SK-N-SH (cell line): ENCODE data around the gene SNAI3.

Experiments
- EZH2phosphoT487 ChIP-seq: fragments of 200-600 bp; sonication (generic); IDR thresholded peaks from 2 replicates; pipeline ENCODE4 v1.6.1; 2017; ENCODE audit warnings: low read depth, mixed run types, mild to moderate bottlenecking, antibody characterized with exemption, moderate library complexity, borderline replicate concordance
- FOSL2 ChIP-seq: IDR thresholded peaks from 2 replicates; pipeline ENCODE4 v1.4.0; 2012; ENCODE audit warnings: low read depth, mild to moderate bottlenecking, moderate library complexity, borderline replicate concordance
- FOXM1 ChIP-seq: IDR thresholded peaks from 2 replicates; pipeline ENCODE4 v1.4.0; 2012; ENCODE audit warnings: low read depth, mild to moderate bottlenecking
- JUND ChIP-seq: IDR thresholded peaks from 2 replicates; pipeline ENCODE4 v1.4.0; 2012
- MXI1 ChIP-seq: IDR thresholded peaks from 2 replicates; pipeline ENCODE4 v1.6.1; 2012; ENCODE audit warnings: mild to moderate bottlenecking, low read depth, low read length, improper control_type of control experiment
- POLR2AphosphoS5 ChIP-seq: IDR thresholded peaks from 2 replicates; pipeline ENCODE4 v1.6.1; 2012; ENCODE audit warnings: low read depth, low read length
- RCOR1 ChIP-seq: fragments of 150-350 bp; IDR thresholded peaks from 2 replicates; pipeline ENCODE4 v1.6.1; 2017; ENCODE audit warnings: antibody characterized with exemption, low read length
- SIN3A ChIP-seq: IDR thresholded peaks from 2 replicates; pipeline ENCODE4 v1.6.1; 2012; ENCODE audit warnings: low read depth, mild to moderate bottlenecking, low read length, moderate library complexity, borderline replicate concordance
- TAF1 ChIP-seq: IDR thresholded peaks from 2 replicates; pipeline ENCODE4 v1.6.1; 2012; ENCODE audit warnings: low read depth, mild to moderate bottlenecking, low read length, moderate library complexity, borderline replicate concordance
- YY1 ChIP-seq: IDR thresholded peaks from 2 replicates; pipeline ENCODE4 v1.4.0; 2012; ENCODE audit warnings: low read depth, mild to moderate bottlenecking
- TF ChIP-seq, protein P1 (sequence below): fragments of 200-600 bp; sonication (generic); IDR thresholded peaks from 2 replicates; pipeline ENCODE4 v1.6.1; 2017; ENCODE audit warnings: antibody characterized with exemption, mild to moderate bottlenecking, moderate library complexity
- TF ChIP-seq, protein P2 (sequence below): IDR thresholded peaks from 2 replicates; pipeline ENCODE4 v1.4.0; 2012; ENCODE audit warnings: low read depth
- TF ChIP-seq, protein P3 (sequence below): IDR thresholded peaks from 2 replicates; pipeline ENCODE4 v1.4.0; 2012; ENCODE audit warnings: low read depth, borderline replicate concordance

DNA sequence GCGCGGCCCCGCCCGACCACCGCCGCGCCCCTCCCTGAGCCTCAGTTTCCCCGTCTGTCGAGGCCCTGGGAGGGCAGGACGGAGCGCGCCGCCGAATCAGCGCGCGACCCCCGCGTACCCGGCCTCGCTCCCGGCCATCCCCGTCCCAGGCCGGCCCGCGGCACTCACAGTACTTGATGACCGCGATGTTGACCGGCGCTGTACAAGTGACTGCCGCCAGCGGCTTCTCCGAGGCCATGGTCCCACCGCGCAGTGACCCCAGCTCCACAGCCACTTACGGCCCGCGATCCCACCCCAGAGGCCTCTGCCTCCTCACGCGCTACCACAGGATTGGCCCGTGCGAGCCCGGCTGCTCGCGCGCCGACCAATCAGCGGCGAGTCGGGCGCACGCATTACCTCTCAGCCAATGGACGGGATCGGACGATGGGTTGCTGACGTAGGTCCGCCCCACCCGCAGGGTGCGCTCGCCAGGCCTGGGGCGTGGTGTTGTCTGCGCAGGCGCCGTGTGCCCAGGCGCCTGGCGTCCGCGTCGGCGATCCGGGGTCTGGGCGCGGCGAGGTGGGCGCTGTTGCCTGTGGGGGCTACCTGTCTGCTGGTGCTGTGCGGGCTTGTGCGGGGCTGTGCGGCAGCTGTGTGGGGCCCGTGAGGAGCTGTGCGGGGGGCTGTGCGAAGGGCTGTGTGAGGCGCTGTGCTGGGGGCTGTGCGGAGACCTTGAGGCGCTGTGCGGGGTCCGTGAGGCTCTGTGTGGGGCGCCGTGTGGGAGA lies 23.3 kb downstream of the SNAI3 start, which contains the start of gene MVD:
- peak; percentile 57 for TF ChIP-seq TAF1
- TF ChIP-seq, protein P1, sequence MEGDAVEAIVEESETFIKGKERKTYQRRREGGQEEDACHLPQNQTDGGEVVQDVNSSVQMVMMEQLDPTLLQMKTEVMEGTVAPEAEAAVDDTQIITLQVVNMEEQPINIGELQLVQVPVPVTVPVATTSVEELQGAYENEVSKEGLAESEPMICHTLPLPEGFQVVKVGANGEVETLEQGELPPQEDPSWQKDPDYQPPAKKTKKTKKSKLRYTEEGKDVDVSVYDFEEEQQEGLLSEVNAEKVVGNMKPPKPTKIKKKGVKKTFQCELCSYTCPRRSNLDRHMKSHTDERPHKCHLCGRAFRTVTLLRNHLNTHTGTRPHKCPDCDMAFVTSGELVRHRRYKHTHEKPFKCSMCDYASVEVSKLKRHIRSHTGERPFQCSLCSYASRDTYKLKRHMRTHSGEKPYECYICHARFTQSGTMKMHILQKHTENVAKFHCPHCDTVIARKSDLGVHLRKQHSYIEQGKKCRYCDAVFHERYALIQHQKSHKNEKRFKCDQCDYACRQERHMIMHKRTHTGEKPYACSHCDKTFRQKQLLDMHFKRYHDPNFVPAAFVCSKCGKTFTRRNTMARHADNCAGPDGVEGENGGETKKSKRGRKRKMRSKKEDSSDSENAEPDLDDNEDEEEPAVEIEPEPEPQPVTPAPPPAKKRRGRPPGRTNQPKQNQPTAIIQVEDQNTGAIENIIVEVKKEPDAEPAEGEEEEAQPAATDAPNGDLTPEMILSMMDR: no peak
- TF ChIP-seq MXI1: peak; percentile 64; the same call in 1 of the 2 replicates
- TF ChIP-seq, protein P2, sequence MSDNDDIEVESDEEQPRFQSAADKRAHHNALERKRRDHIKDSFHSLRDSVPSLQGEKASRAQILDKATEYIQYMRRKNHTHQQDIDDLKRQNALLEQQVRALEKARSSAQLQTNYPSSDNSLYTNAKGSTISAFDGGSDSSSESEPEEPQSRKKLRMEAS: peak; percentile 60
- TF ChIP-seq YY1: no peak
- no peak for TF ChIP-seq EZH2phosphoT487
- TF ChIP-seq JUND: no peak
- no peak; the same call in 1 of the 2 replicates for TF ChIP-seq SIN3A
- TF ChIP-seq POLR2AphosphoS5: peak; percentile 73
- TF ChIP-seq, protein P3, sequence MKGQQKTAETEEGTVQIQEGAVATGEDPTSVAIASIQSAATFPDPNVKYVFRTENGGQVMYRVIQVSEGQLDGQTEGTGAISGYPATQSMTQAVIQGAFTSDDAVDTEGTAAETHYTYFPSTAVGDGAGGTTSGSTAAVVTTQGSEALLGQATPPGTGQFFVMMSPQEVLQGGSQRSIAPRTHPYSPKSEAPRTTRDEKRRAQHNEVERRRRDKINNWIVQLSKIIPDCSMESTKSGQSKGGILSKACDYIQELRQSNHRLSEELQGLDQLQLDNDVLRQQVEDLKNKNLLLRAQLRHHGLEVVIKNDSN: no peak
- TF ChIP-seq FOXM1: no peak
- TF ChIP-seq FOSL2: no peak
- TF ChIP-seq RCOR1: no peak
